Iris pigment epithelial cell (primary cell): ENCODE measurements around the gene LRRC43.
"Not testable (repeated sequence)": the region's sequence is repeated elsewhere in the genome, so short reads cannot be mapped to it uniquely, and the experiment has no call there.

Experiments
- DNase-seq: peaks from one replicate; pipeline ENCODE4 v3.0.0-alpha.2; 2011; ENCODE audit warnings: low read depth

The LRRC43 gene

DNA sequence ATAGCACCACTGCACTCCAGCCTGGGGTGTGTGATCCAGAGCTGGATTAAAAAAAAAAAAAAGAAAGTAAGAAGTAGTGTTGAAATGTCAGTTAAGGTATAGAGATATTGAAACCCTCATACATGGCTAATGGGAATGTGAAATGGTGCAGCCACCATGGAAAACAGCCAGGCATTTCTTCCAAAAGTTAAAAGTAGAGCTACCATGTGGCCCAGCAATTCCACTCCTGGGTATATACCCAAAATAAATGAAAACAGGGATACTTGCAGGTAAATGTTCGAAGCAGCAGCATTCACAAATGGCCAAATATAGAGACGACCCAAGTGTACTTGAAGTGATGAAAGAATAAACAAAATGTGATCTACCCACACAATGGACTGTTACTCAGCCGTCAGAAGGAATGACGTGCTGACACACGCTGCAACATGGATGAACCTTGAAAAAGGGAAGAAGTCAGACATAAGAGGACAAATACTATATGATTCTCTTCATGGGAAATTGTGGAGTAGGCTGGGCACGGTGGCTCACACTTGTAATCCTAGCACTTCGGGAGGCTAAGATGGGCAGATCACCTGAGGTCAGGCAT lies 24.1 kb upstream of the LRRC43 start:
- DNase-seq, result no peak

DNA sequence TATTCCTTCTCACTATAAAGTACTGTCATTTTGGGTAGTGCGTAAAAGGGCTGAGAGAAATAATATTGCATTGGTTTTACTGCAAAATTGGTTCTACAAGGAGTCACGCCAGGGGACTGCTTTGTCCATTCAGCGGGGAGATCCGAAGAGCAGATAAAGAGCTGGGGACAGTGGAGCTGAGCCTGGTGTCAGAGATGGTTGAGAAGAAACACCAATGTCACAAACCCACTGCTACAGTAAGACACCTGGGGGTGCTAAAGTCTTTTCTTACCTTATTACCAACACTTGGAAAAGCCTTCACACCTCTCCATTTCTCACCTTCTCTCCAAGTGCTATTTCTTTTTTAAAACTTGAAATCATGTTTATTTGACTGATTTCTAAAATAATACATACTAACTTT lies 23.0 kb upstream of the LRRC43 start:
- no peak for DNase-seq

DNA sequence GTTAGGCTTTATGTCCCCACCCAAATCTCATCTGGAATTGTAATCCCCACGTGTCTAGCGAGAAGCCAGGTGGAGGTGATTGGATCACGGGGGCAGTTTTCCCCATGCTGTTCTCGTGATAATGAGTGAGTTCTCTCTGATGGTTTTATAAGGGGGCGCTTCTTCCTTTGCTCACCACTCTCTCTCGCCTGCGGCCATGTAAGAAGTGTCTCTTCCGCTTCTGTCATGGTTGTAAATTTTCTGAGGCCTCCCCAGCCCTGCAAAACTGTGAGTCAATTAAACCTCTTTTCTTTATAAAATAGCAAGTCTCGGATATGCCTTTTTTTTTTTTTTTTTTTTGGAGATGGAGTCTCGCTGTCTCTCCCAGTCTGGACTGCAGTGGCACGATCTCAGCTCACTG lies 22.2 kb upstream of the LRRC43 start:
- DNase-seq, result no peak

DNA sequence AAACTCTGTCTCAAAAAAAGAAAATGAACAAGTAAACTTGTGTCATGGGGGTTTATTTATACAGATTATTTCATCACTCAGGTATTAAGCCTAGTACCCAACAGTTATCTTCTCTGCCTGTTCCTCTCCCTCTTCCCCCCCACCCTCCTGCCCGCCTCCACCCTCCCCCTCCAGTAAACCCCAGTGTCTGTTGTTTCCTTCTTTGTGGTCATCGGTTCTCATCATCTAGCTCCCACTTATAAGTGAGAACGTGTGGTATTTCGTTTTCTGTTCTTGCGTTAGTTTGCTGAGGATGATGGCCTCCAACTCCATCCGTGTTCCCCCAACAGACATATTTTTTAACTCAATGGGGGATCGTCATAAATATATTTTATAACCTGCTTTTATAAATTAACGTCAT lies 21.2 kb upstream of the LRRC43 start:
- DNase-seq, result no peak

DNA sequence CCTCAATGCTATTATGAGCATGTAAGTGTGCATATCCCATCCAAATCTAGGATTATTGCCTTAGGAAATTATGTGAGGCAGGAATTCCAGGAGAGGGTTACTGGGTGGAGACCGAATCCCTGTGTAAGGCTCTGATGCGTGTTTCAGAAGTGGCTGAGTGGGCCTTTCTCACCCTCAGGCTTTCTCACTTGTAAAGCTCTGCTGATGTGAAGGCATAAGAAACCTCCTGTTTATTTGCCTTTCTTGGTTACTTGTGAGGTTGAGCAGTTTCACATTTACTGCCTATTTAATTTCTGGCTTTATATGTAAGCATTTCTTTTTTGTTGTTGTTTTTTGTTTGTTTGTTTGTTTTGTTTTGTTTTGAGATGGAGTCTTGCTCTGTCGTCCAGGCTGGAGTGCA lies 19.9 kb upstream of the LRRC43 start:
- DNase-seq, result no peak

DNA sequence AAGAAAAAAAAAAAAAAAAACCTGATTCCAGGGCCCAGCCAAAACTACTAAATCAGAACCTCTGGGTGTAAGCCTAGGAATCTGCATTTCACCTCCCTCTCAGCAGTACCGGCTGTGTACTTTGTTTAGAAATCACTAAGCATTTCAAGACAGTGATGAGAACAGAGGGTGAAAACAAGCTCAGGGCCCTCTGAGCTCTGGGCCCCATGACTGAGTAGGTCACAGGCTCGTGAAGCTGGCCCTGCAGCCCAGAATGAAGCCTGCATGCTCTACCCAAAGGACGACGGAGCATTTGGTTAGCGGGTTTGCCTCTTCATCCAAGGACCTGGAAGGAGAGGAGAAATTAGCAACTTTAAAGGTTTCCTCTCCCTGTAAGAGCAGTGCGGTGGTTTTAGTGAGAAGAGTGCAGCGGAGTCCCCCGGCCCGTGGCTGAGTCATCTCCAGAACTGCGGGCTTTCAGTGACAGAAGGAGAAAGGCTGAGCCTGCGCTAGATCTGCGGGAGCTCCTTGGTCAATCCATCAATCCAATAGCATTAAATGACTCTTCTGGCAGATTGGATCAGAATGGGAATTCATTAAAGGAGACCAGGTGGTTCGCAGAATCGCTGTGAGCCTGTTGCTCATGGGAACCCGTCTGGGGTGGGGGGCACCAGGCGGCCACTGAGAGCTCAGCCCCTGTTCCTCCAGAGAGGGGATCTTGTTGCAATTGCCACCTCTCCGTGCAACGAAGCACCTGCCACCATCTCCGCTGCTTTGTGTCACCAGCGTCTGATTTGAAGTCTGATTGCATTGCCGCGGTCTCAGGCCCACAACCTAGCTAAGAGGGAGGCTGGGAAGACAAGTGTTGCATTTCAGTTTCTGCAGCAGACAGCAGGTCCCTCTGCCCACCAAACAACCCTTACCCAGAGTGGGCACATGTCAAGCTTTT lies 16.2 kb upstream of the LRRC43 start:
- no peak for DNase-seq

DNA sequence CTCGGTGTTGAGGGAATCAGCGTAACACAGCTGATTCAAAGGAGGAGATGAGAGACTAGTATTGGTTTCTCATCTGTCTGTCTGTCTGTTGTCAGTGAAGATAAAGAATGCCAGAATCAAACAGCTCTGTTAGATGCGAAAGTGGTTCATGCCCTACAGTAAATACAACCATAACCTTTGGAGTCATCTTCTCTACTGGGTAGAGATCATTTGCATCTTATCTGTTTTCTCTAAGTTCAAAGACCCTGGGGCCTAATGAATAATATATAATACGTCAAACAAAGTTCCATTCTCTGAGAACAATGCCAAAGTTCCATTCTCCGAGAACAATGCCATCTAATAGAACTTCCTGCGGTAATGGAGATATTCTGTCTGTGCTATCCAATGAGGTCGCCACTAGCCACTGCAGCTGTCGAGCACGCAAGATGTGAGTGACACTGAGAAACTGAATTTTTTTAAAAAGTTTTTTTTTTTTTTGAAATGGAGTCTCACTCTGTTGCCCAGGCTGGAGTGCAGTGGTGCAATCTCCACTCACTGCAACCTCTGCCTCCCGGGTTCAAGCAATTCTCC lies 15.5 kb upstream of the LRRC43 start:
- no peak for DNase-seq

DNA sequence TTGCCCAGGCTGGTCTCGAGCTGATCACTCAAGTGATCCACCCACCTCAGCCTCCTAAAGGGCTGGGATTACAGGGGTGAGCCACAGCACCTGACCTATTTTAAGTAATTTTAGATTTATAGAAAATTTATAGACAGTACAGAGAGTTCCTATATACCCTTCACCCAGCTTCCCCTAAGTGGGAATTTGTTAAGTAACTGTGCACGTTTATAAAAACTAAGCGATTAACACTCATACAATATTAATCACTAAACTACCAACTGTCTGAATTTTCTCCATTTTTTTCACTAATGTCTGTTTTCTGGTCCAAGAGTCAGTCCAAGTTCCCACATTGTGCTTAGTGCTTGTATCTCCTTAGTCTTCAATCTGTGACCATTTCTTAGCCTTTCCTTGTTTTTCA lies 14.4 kb upstream of the LRRC43 start:
- no peak for DNase-seq

DNA sequence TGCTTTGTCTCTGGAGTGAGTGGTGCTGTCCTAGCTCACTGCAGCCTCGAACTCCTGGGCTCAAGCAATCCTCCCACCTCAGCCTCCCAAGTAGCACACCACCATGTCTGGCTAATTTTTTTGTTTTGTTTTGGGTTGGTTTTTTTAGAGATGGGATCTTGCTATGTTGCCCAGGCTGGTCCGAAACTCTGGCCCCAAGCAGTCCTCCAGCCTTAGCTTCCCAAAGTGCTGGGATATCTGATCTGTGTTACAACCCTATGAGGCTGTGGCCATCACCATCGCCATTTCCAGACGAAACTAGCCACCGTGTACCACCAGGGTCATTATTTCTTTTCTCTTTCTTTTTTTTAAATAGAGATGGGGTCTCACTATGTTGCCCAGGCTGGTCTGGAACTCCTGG lies 11.5 kb upstream of the LRRC43 start:
- DNase-seq, result no peak

DNA sequence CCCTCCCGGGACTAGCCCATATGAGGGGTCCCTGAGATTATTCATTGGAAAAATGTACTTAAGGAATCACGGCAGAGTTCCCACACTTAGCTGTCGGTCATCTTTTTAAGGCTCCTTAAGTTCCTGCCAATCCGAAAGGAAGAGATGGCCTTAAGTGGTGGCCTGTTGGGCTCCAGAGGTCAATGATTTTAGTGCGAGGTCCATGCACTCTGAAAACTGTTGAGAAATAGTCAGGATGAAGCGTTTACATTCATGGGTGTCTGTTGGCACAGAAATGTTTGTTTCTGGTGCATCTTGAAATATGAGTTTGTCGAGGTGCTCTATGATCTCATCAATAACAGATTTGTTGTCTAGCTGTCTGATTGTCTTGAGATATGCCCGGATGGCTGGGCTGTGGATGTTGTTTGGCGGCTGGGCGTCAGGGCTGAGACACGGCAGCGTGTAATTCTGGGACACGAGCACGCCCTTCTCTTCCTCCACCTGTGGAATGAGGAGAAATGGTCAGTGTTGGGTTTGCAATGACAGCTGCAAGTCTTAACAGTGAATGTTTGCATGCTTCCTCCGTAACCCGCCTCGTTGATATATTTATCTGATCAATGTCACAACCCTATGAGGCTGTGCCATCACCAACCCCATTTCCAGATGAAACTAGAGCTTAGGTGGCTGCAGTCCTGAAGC lies 10.5 kb upstream of the LRRC43 start:
- DNase-seq, result no peak

DNA sequence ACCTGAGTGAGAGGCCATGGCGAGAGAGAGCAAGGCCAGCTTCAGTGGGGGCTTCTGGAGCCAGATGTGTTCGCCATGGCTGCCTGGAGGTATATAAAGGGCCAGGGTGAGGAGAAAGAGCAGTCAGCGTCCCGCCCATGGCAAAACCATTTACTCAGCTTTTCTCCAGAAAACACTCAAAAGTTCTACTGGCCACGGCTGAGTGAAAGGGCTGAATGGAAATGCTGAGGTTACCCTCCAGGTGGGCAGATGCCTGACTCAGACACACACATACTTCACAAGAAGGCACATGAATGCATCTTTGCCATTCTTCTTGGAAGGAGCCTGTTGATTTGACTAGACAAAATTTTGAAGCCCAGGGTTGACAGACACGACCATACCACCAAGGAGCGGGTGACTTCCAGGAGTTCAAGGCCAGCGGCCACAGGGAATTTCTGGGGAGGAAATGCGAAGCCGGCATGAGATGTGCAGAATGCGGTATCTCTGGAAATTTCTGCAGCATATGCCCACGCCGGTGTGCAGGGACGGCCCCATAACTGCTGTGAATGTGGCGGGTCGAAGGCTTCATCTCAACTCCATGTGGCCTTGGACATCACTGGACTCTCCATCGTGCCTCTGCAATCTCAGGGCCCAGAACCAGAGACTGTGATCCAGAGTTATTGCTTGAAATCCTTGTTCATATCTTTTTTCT lies 8.6 kb upstream of the LRRC43 start, which contains the start of gene IL31:
IL31 (minus strand) TSS at position 67 of the 691 bp plus-strand sequence; CDS start at position 18, 49 bp downstream.
- no peak for DNase-seq

DNA sequence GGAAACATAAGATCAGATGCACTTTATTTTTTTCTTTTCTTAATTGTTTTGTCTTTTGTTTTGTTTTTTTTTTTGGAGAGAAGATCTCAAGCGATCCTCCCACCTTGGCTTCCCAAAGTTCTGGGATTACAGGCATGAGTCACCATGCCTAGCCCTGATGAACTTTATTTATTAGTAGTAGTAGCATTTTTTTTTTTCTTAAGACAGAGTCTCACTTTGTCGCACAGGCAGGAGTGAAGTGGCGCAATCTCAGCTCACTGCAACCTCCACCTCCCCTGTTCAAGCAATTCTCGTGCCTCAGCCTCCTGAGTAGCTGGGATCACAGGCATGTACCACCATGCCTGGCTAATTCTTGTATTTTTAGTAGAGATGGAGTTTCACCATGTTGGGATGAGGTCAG lies 6.5 kb upstream of the LRRC43 start:
- not testable (repeated sequence) for DNase-seq

DNA sequence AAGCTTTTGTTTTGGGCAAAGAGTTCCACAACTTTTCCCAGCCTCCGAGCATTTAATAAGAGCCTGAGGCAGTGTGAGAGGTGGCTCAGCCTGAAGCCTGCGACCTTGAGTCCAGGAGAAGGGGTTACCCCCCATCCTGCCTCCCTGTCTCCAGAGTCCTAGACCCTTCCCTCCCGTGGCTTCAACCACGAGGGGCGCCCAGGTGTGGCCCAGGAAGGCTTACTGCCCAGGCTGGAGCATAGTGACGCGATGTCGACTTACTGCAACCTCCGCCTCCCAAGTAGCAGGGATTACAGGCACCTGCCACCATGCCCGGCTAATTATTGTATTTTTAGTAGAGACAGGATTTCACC lies 641 bp downstream of the LRRC43 start:
- DNase-seq, result no peak

DNA sequence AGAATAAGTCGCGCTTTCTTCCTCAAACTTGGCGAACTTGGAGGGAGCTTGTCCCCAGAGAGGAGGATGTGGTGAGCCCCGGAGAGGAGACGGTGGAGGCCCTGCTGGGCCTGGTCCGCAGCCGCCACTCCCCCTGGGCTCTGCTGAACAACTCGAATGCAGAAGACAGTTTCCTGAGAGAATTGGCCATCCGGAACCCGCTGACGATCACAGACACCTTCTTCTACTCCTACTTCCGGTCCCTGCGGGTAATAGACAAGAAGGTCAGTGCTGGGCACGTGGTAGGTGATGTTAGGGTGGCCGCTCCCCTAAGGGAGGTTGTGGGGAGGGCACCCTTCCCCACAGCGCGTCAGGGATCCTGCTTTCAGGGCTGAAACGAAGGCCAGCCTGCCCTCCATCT lies 1.6 kb downstream of the LRRC43 start:
- DNase-seq, result no peak

DNA sequence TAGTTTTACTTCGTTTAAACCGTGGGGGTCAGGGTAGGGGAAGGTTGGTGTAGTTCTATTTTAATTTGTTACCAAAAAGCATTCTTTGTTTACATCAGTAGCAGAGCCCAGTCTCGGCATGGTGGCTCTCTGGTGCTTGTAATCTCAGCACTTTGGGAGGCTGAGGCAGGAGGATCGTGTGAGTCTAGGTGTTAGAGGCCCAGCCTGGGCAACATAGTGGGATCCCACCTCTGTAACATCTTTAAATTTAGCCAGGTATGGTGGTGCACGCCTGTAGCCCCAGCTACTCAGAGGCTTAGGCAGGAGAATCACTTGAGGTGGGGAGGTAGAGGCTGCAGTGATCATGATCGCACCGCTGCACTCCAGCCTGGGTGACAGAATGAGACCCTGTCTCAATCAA lies 2.2 kb downstream of the LRRC43 start:
- DNase-seq, result no peak

DNA sequence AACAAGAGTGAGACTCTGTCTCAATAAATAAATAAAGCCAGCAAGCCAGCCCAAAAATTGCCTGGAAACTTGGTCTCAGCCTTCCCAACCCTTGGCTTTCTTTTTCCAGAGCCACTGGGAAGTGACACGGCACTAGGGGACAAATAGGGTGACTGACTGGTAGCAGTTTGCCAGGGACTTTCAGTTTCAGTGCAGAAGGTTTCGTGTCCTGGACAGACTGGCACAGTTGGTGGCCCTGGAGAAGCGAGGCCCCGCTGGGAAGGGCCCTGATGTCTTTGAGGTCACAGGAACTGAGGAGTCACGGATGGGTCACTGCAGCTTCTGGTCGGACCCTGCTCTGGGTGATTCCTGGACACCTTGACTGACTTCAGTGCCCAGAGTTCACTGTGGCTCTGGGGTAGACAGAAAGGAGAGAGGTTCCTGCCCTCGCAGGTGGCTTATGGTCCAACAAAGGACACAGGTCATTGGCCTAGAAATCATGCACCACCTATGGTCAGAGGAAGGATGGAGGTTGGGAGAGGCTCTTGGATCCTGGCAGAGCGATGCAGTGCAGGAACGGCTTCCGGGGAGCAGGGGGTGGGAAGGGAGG lies 2.7 kb downstream of the LRRC43 start:
- DNase-seq, result no peak

DNA sequence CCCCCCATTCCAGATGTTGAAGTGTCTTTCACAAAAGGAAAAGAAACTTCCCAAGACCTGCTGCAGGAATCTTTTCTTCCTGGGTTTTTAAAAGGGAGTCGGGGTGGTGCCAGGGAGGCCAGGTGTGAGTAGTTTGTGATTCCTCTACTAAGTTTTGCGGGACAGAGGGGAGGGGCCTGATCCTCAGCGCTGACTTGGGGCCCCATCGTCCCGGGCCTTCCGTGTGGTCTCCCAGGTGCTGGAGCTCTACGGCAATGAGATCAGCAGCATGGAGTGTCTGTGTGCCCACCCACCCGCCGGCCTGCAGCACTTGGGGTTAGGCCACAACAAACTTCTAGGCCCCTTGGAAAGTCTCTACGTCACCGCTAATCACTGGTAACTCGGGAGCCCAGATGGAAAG lies 4.5 kb downstream of the LRRC43 start:
- no peak for DNase-seq

DNA sequence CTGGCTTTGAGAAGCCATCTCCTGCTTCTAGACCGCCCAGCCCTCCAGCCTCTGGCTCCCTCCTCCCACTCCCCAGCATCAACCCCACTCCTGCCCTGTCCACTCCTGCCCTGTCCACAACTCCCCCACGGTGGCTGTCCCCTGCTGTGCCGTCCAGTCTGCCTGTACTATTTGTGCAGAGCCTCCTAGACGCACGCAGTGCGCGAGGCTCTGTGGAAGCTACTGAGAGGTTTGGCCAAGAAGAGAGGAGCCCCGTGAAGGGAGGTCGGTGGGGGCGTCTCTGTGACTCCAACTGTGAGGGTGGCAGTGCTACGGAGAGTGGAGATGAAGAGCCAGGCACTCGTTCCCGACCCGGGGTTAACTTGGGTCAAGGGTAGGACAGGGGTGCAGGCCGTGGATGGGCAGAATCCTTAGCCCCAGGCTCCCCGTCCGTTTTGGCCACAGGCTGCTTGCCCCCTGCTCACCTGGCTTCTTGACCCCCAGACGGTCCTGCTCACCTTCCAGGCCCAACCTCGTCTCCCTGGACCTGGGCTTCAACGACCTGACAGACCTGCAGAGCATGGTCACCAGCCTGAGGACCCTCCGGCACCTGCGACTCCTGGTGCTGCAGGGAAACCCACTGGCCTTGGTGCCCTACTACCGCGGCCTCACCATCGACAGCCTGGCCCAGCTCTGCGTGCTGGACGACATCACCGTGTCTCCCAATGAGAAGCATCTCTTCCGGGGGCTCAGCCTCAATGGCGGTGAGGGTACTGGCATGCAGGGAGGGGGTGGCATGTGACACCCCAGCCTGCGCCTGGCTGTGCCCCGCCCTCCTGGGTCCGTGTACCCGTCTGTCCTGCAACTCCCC lies 6.9 kb downstream of the LRRC43 start:
- DNase-seq, result no peak

DNA sequence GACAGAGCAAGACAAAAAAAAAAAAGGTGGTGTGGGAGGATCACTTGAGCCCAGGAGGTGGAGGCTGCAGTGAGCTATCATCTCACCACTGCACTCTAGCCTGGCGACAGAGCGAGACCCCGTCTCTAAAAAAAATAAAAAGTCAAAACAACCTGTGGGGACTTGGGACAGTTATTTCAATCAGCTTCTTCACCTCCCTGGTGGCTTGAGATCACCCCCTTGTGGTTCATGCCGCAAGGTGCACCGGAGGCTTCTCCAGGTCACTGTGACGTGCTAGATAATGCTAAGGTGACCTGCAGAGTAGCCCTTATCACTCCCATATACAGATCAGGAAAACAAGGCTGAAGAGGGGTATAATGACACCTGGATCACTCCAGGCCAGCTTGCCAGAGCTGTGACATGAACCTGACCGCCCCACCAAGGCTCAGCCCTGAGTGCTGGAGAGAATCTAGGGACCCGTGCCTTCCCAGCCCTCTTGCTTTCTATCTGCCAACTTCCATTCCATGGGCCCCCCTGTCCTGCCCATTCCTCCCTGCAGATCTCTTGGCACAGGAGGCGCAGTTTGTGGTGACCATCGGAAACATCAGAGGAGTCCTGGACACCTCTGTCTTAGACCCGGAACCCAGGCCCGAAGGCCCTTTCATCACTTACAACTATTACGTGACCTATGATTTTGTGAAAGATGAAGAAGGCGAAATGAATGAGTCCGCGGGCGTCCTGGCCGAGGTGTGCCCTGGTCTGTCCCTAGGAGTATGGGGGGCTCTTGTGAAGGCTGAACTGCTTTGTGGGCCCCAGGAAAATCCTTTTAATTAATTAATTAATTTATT lies 8.1 kb downstream of the LRRC43 start:
- DNase-seq, result peak; percentile 58

DNA sequence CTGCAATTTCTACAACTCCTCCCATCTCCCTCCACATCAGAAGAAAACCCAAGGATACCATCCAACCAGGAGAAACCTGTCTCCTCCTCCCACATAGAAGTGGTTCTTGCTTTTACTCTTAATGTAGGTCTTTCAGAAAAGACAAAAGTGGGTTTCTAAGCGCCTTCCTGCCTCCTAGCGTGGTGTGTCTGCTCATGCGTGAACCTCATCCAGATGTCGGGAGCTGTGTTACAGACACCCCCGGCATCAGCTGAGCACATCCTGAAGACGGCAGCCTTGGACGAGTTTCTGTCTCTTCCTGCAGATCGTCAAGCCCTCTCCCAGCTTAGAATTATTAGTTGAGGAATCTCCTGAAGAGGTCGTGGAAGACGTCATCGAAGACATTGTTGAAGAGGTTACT lies 9.5 kb downstream of the LRRC43 start:
- DNase-seq, result no peak
